Measurements from ENCODE around the gene MEI1.
"Not testable (repeated sequence)": the region's sequence is repeated elsewhere in the genome, so short reads cannot be mapped to it uniquely, and the experiment has no call there.

The MEI1 gene

DNA sequence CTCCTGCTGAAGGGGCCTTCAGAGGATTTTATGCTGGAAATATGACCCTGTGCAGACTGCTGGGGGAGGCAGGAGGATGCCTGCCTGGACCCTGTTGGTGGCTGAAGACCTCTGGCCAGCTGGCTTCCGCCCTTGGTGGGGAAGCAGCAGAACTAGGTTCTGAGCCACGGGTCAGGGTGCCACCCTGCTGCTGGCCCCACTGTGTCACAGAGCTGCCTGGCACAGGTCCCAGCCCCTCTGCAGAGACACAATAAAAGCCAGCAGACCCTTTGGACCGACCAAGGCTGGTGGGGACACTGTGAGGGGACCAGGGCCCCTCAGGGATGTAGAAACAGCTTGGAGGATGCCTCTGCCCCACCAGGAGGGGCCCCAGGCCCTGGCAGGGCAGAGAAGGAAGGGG lies 126.7 kb downstream of the MEI1 start:
- no peak for DNase-seq

DNA sequence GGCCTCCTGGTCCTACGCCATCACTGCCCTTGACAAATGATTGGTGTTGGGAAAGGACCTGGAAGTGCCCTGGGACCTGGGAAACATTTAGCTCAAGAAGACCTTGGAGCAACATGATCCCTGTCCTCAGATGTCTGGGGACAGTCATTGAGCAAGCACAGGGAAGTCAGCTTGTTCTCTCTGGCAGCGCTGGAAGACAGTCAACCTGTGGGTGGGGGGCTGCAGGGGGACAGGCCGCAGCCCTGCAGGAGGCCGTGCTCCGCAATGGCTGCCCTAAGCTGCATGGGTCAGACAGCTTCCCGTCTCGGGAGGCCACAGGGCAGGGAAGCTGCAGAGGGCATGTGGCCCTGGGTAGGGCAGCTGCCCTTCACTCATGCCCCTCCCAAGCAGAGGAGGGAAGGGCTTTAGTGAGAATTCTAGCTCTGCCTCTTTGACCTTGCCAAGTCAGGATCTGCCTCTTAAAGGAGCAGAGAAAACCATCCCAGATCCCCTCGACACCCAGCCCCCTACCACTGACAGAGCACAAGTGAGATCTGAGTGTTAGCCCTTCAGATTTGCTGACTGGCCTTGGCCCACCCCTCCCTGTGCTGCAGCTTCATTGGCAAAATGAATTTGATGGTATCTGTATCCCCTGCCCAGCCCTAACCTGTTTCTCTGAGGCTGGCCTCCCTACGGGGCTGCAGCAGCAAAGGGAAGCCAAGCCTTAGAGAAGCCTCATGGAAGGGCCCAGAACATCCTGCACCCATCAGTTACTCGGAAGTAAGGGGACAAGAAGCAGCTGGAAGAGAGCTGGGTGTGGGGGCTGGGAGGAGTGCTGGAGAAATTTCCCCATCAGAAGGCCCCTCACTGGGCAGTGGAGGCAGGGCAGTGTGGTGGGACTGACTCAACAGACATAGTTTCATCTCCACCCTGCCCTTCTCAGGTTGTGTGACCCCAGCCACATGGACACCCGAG lies 127.4 kb downstream of the MEI1 start:
- DNase-seq = no peak

DNA sequence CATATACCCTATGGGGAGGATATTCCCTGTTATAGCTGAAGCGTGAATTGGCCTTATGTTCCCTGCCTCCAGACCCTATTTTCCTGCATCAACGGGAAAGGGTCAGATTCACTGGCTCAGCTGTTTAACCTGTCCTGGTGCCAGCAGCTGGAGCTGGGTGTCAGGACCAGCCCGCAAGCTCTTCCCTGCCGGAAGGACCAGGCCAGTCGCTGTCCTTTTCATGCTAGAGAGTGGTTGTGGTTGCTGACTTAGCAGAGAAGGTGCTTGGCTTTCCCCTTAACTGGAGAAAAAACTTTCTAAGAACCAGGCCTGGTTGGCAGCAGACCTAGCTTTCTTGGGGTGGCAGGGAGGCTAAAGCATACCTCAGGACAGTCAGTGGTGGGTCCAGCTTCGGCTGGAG lies 128.4 kb downstream of the MEI1 start:
- DNase-seq = no peak

DNA sequence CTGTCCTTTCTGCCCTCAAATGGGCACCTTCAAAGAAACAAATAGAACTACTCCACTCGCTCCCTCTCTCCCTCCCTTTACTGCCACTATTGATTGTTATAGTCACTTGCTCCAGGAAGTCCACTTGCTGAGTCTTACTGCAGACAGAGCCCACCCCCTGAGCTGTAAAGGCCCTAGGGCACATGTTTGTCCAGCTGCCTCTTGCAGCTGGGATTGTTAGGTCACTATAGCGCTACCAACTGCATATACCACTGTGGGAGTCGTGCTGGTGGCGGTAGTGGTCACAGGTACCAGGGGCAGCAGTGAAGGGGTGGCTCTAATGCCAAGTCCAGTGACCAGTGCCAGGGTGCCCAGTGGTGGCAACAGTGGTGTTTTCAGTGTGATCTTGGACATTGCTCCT lies 129.2 kb downstream of the MEI1 start:
- no peak for DNase-seq

DNA sequence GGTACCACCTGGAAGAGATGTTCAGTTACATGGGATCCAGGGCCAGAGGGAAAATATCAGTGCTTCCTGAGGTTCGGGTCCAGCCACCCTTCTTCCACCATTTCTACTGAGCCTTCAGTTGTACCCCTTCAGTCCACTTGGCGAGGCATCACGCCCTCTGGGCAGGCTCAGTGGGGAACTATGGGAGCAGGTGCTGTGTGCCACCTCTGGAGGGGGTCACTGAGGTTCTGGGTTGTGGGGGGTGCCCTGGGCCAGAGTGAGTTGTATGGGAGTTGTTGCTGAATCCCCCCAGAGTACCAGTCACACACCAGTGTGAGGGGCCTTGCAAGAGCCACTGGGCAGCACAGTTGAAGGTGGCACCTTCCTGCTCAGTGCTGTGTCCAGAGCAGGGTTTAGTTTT lies 130.9 kb downstream of the MEI1 start:
- DNase-seq = no peak

DNA sequence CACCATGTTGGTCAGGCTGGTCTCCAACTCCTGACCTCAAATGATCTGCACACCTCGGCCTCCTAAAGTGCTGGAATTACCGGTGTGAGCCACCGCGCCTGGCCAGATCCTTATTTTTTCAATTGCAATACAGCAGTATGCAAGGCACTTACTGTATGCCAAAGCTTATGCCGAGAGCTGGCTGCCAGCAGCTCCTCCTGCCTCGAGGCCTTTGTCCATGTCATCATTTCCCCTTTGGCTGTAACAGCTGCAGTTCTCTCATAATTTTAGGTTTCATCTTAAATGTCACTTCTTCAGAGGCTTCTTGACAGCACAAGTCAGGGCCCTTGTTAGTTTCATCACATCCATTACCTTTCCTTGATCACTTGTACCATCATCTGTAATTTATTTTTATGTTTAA lies 132.1 kb downstream of the MEI1 start:
- no peak for DNase-seq

DNA sequence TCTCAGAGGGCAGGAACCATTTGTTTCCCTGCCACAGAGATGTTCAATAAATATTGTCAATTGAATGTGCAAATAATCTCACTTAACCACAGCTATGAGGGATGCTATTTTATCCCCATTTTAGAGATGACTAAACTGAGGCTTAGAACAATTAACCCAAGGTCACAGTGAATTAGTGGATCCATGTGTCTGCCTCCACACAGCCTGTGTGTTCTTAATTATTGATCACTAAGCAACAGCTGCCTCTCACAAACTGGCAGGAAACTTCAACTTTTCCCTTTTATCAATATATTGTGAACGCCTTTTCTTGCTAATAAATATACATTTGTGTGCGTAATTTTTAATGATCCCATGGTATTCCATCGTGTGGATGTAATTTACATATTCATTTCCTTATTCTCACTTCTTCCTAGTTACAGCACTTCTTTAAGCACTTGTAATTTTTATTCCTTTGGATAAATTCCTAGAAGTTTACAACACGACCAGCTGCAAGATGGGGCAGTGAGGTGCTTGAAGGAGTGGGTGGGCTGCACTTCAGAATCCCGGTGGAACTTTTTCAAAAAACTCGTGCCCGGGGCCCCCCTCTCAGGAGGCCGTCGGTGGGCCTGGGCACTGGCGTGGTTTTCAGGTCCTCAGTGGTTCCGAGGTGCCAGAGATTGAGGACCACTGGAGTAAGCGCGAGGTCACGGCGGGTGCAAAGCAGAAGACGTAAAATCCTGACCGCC lies 132.7 kb downstream of the MEI1 start:
- no peak for DNase-seq

DNA sequence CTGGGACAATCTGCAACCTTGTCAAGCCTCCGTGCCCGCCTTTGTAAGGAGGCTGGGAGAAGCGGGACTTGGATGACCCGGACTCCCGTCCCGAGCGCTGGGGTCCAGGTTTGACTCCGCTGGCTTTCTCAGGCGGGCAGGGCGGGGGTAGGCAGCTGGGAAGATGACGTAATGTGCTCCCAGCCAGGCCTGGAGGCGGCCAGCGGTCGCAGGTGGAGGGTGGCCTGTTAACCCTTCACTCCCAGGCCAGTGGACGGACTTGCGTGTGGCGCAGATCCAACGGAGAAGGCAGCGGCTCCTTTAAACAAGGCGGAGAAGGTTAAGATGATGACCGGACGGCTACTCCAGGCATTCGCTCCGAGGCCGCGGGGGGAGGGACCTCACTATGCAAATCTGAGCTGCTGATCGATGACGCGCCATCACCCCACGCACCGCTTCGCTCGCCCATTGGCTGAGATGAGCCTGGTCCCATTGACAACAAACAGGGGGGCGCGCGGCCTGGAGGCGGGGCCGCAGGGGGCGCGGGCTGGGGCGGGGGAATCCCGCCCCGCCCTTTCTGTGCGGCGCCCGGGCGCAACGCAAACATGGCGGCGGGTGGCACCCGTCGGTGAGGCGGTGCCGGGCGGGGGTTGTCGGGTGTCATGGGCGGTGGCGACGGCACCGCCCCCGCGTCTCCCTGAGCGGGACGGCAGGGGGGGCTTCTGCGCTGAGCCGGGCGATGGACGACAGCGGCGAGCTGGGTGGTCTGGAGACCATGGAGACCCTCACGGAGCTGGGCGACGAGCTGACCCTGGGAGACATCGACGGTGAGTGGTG lies 133.5 kb downstream of the MEI1 start, which contains the start of gene SREBF2:
Gene SREBF2, plus strand, starts transcription at position 553 of the 816 bp plus-strand sequence. Its CDS starts 166 bp downstream, at position 719.
- peak; percentile 100 for DNase-seq

DNA sequence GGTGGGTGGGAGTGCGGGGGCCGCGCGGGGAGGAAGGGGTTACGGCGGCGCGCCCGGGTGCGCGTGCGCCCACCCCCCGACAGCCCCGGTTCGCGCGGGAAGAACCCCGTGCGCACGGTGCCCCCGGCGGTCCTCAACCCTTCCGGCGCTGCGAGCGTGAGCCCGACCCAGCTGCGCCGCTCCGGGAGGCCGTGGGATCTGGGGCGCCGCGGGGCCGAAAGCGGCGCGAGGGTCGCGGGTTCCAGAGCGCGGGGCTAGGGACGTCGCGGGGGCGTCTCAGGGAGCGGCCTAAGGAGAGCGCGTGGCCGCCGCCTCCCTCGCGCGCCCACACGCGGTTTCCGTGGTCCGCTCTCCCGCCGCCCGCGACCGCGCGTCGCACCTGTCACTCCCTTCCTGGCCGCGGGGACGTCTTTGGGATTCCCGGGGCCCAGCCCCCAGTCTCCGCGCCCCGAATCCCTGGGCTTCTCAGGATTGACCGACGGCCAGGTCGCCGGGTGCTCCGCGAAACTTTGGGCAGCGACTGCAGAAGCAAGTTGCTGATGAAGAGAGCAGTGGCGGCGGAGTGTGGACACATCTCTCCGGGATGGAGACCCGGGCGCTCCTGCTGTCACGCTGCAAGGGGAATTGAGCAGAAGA lies 134.2 kb downstream of the MEI1 start:
- DNase-seq = no peak

DNA sequence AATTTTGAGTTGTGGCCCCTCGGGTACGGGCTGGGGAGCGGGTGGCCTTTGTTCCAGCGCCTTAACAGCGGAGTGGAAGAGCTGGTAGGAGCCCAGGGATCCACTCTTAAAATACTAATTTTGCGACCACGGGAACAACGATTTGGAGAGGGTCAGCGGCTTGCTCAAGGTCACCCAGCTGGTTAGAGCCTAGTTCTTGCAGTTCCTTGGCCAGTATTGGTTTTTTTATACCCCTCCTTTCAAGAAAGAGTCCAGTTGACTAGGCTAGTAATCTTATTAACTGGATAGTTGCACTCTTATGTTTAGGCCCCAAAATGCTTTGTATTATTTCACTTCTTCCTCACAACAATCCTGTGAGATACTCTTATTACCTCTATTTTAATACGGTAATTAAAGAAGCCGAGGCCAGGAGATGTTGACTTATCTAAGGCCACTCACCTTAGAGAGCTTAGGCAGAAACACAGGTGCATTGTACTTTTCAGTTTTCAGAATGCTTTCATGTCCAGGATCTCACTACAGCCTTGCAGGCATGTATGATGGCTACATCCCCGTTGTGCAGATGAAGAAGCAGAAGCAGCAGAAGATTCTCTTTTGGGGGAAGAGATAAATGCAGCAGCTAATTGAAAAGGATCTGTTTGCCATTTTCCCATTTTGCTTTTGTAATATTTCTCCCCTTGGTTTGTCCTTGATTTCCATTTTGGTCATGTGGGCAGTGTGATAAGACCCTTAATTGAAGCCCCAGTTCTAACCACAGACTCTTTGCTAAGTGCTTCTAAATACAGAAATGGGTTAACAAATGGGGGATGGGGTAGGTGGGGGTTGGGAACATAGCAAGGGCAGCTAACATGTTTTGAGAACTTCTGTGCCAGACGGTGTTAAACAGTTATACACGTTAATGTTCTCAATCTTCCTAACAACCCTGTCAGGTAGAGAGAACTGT lies 135.0 kb downstream of the MEI1 start:
- no peak for DNase-seq

DNA sequence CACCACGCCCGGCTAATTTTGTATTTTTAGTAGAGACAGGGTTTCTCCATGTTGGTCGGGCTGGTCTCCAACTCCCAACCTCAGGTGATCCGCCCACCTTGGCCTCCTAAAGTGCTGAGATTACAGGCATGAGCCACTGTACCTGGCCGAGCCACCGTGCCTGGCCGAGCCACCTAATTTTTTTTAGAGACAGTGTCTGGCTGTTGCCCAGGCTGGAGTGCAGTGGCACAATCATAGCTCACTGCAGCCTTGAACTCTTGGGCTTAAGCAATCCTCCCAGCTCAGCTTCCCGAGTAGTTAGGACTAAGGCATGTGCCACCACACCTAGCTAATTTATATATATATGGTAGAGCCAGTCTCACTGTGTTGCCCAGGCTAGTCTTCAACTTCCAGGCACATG lies 136.2 kb downstream of the MEI1 start:
- not testable (repeated sequence) for DNase-seq

DNA sequence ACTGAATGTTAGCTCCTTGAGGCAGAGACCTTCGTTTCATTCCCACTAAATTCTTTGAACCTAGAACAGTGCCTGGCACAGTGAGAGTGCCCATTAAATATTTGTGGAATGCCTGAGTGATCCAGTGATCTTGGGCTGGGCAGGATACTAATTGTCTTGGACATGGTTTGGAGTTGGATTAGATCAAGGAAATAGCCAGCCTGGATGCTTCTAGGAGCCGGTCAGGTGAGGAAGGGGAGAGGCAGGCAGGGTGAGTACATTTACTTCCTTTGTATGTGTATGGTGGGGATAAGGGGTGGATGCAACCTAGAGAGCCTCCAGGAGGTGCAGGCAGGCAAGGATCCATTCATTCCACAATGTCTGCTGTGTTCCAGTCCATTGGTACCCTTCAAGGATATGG lies 137.2 kb downstream of the MEI1 start:
- DNase-seq = no peak

DNA sequence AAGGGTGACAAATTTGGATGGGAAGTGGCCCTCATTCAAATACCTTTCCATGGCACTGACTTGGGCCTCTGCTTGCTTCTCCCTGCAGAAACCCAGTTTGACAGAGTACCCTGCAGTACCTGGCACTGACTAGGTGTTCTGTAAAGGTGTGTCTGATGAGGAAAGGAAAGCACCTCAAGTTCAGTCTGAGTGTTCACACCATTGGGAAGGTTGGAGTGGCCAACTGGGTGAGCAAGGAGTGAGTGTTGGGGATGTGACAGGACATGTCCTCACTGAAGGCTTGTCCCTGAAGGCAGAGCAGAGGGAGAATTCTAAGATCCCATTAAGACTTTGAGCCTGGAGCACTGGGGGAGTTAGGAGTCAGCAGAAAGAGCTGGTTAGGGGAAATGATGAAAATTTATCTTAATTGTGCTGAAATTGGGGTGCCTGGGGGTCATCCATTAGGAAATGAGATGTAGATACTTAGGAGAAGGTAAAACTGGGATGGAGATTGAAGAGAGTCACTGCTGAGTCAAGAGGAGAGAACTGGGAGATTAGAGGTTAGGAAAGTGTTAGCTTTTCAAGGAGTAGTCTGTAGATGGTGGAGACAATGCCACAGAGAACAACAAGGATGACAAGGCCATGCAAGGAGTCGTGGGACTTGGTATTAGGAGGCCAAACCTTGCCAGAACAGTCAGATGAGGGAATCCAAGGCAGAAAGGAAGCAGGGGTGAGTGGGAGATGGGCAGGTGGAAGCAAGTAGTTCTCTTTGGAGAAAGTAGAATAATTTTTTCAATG lies 139.7 kb downstream of the MEI1 start:
- no peak for DNase-seq

DNA sequence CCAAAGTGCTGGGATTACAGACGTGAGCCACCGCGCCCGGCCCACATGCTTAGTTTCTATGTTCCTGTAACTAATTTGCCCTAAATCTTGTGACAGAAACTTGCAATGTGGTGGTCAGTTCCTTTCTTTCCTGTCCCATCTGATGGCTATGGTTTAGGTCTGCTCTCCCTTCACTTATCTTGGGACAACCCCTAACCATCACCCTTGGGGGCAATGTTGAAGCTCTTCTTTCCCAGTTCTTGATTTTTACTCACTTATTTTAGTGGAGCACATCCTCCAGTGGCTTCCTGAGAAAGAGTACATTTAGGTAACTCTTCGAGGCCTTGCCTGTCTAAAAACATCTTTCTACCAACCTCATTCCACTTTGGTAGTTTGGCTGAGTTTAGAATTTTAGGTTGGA lies 140.9 kb downstream of the MEI1 start:
- DNase-seq = no peak

DNA sequence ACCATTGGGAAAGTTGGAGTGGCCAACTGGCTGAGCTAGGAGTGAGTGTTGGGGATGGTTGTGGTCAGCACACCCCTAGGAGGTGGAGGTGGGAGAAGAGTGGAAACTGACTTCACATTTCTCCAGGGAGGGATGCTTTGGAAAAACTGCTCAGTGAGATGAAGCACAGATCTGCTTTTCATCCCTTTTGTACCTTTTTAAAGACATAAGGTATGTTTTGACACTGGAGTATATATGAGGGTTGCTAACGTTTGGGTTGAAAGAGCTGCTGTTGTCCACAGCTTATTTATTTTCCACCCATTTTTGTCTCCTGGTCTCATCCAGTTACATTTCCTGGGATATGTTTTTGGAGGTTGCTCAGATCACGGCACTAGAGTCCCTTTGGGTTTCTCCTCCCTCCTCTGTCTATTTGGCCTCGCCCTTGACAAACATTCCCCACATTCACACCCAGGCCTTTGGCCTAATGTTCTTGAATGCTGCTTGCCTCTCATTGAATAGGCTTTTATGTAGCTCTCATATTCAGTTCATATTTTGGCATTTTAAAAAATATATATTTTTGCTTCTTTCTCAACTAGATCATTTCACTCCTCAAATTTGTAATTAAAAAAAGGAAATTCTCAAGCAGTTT lies 141.9 kb downstream of the MEI1 start:
- DNase-seq = no peak

DNA sequence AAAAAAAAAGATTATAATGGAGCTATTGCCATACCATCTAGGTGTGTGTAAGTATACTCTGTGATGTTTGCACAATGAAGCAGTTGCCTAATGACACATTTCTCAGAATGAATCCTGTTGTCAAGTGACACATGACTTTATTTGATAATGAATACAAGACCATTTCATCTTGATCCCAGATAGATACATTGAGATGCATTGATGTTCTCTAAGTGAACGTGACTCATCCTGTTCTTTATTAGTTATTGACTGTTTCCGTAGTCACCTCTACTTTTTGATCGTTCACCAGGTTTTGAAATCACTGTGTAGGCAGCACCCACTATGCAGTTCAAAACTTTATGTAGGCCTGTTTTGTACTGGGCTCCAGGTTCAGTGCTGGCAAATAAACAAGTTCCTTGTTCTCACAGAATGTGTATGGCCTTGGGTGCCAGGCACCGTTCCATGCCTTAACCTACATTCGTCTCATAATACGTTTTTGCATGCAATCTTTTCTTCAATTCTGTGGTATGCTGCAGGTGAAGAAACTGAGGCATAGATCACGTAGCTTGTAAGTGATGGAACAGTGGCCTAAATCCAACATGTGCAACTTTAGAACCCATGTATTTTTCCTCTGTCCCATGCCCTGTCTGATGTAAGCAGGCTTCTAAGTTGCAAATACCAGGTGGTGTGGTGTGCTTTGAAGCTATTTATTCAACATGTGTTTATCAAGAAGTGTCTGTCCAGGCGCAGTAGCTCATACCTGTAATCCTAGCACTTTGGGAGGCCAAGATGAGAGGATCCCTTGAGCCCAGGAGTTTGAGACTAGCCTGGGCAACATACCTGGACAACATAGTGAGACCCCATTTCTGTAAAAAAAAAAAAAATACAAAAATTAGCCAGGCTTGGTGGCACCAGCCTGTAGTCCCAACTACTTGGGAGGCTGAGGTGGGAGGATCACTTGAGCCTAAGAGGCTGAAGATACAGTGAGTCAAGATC lies 144.0 kb downstream of the MEI1 start:
- no peak for DNase-seq

DNA sequence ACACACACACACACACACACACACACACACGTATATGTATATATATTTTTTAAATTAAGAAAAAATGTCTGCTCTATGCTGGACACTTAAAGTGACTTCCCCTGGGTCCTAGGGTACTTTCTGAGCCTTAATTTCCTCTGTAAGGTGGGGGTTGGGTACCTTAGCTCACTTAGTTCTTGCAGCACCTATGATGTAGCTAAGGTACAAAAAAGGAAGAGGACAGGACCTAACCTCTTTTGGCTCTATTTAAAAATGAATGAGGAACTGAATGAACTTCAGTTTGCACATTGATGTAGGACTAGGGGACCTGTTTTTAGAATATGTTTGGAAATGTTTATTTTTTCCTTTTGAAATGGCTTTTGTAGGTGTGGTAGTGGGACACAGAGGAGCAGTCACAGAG lies 144.7 kb downstream of the MEI1 start:
- DNase-seq = no peak

DNA sequence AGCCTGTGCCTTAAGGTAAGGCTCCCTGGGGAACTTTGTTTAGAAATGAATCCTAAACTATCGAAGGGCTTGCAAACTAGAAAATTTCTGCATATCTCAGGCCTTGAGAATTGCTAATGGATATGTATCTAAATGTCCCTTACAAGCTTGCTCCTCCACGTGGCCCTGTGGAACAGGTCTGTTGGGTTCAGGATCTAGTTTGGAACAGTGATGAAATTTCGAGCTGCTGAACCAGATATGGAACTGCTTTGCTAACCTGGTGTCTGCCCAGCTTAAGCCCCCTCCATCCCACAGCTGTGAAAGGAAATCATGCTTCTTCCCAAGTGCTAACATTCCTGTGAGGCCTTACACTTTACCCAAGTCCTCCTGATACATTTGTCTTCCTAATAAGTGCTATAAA lies 145.2 kb downstream of the MEI1 start:
- no peak for DNase-seq

Measured in kidney glomerular epithelial cell (primary cell).